Measurements from ENCODE around the gene SDHAF2. TPM values are rescaled to one million over a fixed set of nuclear protein-coding genes. Genes with fewer than 3 reads are reported as not detected.

SDHAF2 gene
- polyA plus RNA-seq, 3 donors = 45.5 to 70.2 (median 64.8) TPM

DNA sequence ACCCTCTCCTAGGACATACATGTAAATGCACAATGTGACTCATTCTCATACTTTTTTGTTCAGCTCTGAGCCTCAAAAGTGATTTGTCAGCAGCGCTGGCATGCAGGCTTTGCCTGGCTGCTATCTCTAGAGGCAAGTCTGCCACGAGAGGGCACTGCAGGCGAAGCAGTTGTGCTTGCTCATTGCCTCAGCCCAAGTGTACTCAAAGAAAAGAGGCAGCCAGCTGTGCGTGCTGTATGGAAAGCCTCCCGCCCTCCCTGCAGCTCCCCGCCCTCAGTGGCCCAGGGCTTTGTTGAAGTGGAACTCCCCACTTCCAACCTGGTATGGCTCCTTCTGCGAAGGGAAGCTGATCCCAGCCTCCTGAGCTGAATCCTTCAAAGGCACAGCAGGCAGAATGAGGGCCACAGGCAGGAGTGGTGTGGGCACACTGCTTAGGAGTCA is 16.3 kb downstream of the SDHAF2 start:
- H3K4me2 ChIP-seq (replicated peaks; ENCODE audit: extremely low read depth, low read length, poor library complexity, severe bottlenecking) = no peak overlapping the region
- intact Hi-C loops (cut with micrococcal nuclease) = loop anchor here in 1 of 2 donors (2.0 kb wide), 1 partner anchor 69 kb away; no protein-coding TSS in a partner anchor
- peaks cover 66 to 94% of the 10 kb centered on the region in 2 donors for H3K36me3 Mint-ChIP-seq

DNA sequence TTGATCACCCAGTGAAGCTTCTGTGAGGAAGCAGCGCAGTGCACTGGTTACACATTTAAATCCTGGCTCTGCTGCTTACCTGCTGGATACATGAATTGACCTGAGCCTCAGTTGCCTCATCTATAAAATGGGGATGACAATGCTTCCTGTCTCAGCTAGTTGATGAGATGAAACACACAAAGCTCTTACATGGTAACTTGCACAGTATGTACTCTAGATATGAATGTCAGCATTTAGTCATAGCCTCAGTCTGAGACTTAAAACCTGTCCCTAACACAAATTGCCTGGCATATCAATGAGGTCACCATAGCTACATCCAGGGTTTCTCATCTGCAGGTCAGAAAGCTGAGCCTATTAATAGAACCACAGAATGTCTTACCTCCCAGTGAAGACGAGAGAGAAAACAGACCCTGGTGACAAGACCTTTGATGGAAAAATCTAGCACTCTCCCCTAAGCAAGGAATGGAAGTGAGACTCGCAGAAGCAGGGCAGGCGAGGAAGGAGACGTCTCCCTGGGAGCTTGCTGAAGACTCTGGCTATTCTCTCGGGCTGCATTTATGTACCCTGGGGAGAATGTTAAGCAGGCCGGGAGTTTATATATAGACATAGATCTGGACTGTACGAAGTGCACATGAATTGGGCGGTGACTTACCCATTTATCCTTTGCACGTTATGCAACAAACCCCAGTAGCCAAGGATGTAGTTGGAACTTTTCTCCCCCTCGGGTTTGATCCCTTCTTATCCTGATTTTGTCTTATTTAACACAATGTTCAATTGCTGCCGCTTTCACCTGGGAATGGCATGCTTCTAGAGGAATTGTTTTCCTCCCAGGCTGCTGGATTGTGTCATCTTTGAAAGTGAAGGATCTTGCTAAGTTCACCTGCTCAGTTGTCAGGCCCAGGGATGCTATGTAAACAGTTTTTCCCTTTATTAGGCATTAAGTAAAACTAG is 18.0 kb downstream of the SDHAF2 start:
- no peak overlapping the region for H3K4me3 ChIP-seq (replicated peaks in 1 of 3; ENCODE audit: low read depth in 2 of 3, low read length in 3 of 3)

More for the DNA sequence above, 16.3 kb downstream of the SDHAF2 start:
- Histone ChIP-seq H4K20me1 (ENCODE audit: insufficient read depth, low read length) (peaks cover 94% of the 10 kb centered on the region), H3K27ac (ENCODE audit: low read depth in 1 of 2, low read length in 2 of 2) (peak overlapping the region in 1 of 2 donors; percentile 51), H3K79me2 (ENCODE audit: insufficient read depth, low read length) (peaks cover 36% of the 10 kb centered on the region), H3K4me1 (ENCODE audit: control insufficient read depth in 1 of 2, insufficient read depth in 2 of 2, low read length in 2 of 2) (no peaks in the 10 kb centered on the region), H2AFZ (ENCODE audit: insufficient read depth, low read depth, low read length, poor library complexity, severe bottlenecking) (no peak overlapping the region), H3K9ac (ENCODE audit: insufficient read depth, low read length, poor library complexity, severe bottlenecking) (no peak overlapping the region), H3K9me3 (replicated peaks in 1 of 2; ENCODE audit: control insufficient read depth in 1 of 2, insufficient read depth in 1 of 2, low read length in 2 of 2) (no peaks in the 10 kb centered on the region), H3K36me3 (replicated peaks in 1 of 2; ENCODE audit: control insufficient read depth in 1 of 2, insufficient read depth in 2 of 2, low read length in 2 of 2) (peaks cover 71 to 99% of the 10 kb centered on the region in 2 donors), H3K27me3 (ENCODE audit: control insufficient read depth in 2 of 2, insufficient read depth in 2 of 2, low read length in 2 of 2) (no peaks in the 10 kb centered on the region), H3K4me3 (replicated peaks in 1 of 3; ENCODE audit: low read depth in 2 of 3, low read length in 3 of 3) (no peak overlapping the region)
- Mint-ChIP-seq H3K27ac (peak overlapping the region in 1 of 7 donors; percentile 59), H3K4me3 (no peak overlapping the region), H3K27me3 (ENCODE audit: low read depth in 3 of 3) (no peaks in the 10 kb centered on the region), H3K9me3 (no peaks in the 10 kb centered on the region), H3K4me1 (peaks cover 3% of the 10 kb centered on the region)
- TF ChIP-seq, protein P1, sequence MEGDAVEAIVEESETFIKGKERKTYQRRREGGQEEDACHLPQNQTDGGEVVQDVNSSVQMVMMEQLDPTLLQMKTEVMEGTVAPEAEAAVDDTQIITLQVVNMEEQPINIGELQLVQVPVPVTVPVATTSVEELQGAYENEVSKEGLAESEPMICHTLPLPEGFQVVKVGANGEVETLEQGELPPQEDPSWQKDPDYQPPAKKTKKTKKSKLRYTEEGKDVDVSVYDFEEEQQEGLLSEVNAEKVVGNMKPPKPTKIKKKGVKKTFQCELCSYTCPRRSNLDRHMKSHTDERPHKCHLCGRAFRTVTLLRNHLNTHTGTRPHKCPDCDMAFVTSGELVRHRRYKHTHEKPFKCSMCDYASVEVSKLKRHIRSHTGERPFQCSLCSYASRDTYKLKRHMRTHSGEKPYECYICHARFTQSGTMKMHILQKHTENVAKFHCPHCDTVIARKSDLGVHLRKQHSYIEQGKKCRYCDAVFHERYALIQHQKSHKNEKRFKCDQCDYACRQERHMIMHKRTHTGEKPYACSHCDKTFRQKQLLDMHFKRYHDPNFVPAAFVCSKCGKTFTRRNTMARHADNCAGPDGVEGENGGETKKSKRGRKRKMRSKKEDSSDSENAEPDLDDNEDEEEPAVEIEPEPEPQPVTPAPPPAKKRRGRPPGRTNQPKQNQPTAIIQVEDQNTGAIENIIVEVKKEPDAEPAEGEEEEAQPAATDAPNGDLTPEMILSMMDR (IDR thresholded peaks at IDR 0.05) = peak; percentile 80
- peak; percentile 43 to 67 (median 64) for DNase-seq
- 5% methylated on average over 3 of the region's 7 CpGs for WGBS (ENCODE audit: insufficient coverage)

More for the DNA sequence above, 18.0 kb downstream of the SDHAF2 start:
- no peaks in the 10 kb centered on the region for H3K27me3 ChIP-seq (ENCODE audit: control insufficient read depth in 2 of 2, insufficient read depth in 2 of 2, low read length in 2 of 2)
- peaks cover 84% of the 10 kb centered on the region for H4K20me1 ChIP-seq (ENCODE audit: insufficient read depth, low read length)
- no peaks in the 10 kb centered on the region for H3K9me3 Mint-ChIP-seq
- no peak overlapping the region for H3K27ac ChIP-seq (ENCODE audit: low read depth in 1 of 2, low read length in 2 of 2)
- H3K79me2 ChIP-seq (ENCODE audit: insufficient read depth, low read length) = peaks cover 20% of the 10 kb centered on the region
- peaks cover 3% of the 10 kb centered on the region for H3K4me1 Mint-ChIP-seq
- 79% methylated on average over 6 of the region's 12 CpGs for WGBS (ENCODE audit: insufficient coverage)
- H3K27ac Mint-ChIP-seq = no peak overlapping the region
- H2AFZ ChIP-seq (ENCODE audit: insufficient read depth, low read depth, low read length, poor library complexity, severe bottlenecking) = no peak overlapping the region
- no peaks in the 10 kb centered on the region for H3K27me3 Mint-ChIP-seq (ENCODE audit: low read depth in 3 of 3)
- TF ChIP-seq, protein P1 (IDR thresholded peaks at IDR 0.05) = no peak
- H3K9me3 ChIP-seq (replicated peaks in 1 of 2; ENCODE audit: control insufficient read depth in 1 of 2, insufficient read depth in 1 of 2, low read length in 2 of 2) = no peaks in the 10 kb centered on the region
- no peaks in the 10 kb centered on the region for H3K4me1 ChIP-seq (ENCODE audit: control insufficient read depth in 1 of 2, insufficient read depth in 2 of 2, low read length in 2 of 2)
- H3K4me2 ChIP-seq (replicated peaks; ENCODE audit: extremely low read depth, low read length, poor library complexity, severe bottlenecking) = no peak overlapping the region
- peaks cover 64 to 85% of the 10 kb centered on the region in 2 donors for H3K36me3 Mint-ChIP-seq
- no peak for DNase-seq
- intact Hi-C loops (cut with micrococcal nuclease) = loop anchor here in 1 of 2 donors (2.0 kb wide), 1 partner anchor 67 kb away; no protein-coding TSS in a partner anchor
- peaks cover 66 to 98% of the 10 kb centered on the region in 2 donors for H3K36me3 ChIP-seq (replicated peaks in 1 of 2; ENCODE audit: control insufficient read depth in 1 of 2, insufficient read depth in 2 of 2, low read length in 2 of 2)
- no peak overlapping the region for H3K4me3 Mint-ChIP-seq
- H3K9ac ChIP-seq (ENCODE audit: insufficient read depth, low read length, poor library complexity, severe bottlenecking) = no peak overlapping the region
